K562 (cell line): ENCODE measurements around the gene ATXN10. TPM values are rescaled to one million over a fixed set of nuclear protein-coding genes. Genes with fewer than 3 reads are reported as not detected.

Experiments used
- ASH1L ChIP-seq: fragments of 450-650 bp; IDR thresholded peaks from 2 replicates; pipeline ENCODE4 v1.6.1; 2018; ENCODE audit warnings: borderline replicate concordance, mild to moderate bottlenecking, low read depth; ENCODE audit not compliant: partially characterized antibody
- CHD4 ChIP-seq: fragments of 200-600 bp; sonication (generic); IDR thresholded peaks from 3 replicates; pipeline ENCODE4 v1.6.1; 2012; ENCODE audit warnings: low read depth, mild to moderate bottlenecking, mixed read lengths, low read length, inconsistent platforms; ENCODE audit not compliant: insufficient read depth, insufficient replicate concordance, poor library complexity, severe bottlenecking
- HNRNPH1 ChIP-seq: fragments of 200-400 bp; formaldehyde crosslinking; optimal IDR thresholded peaks from 2 replicates; pipeline ENCODE3; 2017; ENCODE audit warnings: low read depth, mild to moderate bottlenecking, low read length, moderate library complexity
- KAT7 ChIP-seq: sonication (generic); formaldehyde crosslinking; IDR thresholded peaks from 2 replicates; pipeline ENCODE4 v1.8.0; 2022; ENCODE audit warnings: missing genetic modification reagents, mild to moderate bottlenecking, borderline replicate concordance
- RBM22 ChIP-seq: fragments of 200-400 bp; formaldehyde crosslinking; IDR thresholded peaks from 2 replicates; pipeline ENCODE4 v1.6.1; 2018; ENCODE audit warnings: low read length, low read depth; ENCODE audit not compliant: poor library complexity, severe bottlenecking
- RFX1 ChIP-seq: fragments of 450-650 bp; IDR thresholded peaks from 2 replicates; pipeline ENCODE4 v1.6.1; 2016; ENCODE audit warnings: mild to moderate bottlenecking, moderate library complexity
- XRCC3 ChIP-seq: fragments of 450-650 bp; IDR thresholded peaks from 2 replicates; pipeline ENCODE4 v1.6.1; 2017; ENCODE audit warnings: mild to moderate bottlenecking, moderate library complexity
- ZNF184 ChIP-seq: sonication (generic); formaldehyde crosslinking; IDR thresholded peaks from 2 replicates; pipeline ENCODE4 v1.5.0; 2020; ENCODE audit warnings: missing genetic modification reagents
- ZNF668 ChIP-seq: fragments of 250-450 bp; sonication (Bioruptor Pico); IDR thresholded peaks from 2 replicates; pipeline ENCODE4 v1.8.0; 2022; ENCODE audit warnings: mild to moderate bottlenecking, inconsistent platforms
- polyA plus RNA-seq, 8 experiments: library from polyadenylated mRNA; depleted of rRNA in 4 of 8; stranded (reverse) in 5 of 8; unstranded in 3 of 8; fragments of >200 nt; fragmentation: Nextera tagmentation in 2 of 8; fragmentation: Illumina TruSeq in 1 of 8; extraction: Ambion mirVana in 2 of 8; extraction: Trizol in 1 of 8; gene quantifications; 2 replicates each; pipeline versions ENCODE4 v1.2.1 to v1.2.3, GENCODE V29; 2011 to 2014; ENCODE audit warnings: inconsistent platforms in 1 of 8, missing spikeins in 1 of 8
- total RNA-seq, 7 experiments: library from RNA; depleted of rRNA in 6 of 7; stranded (reverse); fragments of >200 nt in 6 of 7; fragmentation: Illumina TruSeq in 2 of 7; extraction: Trizol in 2 of 7; gene quantifications; 2 replicates each; pipeline versions ENCODE4 v1.2.1 to v1.2.3, GENCODE V29; 2011 to 2021; ENCODE audit warnings: low replicate concordance in 1 of 7
- TF ChIP-seq, protein P1 (sequence below): fragments of 450-650 bp; formaldehyde crosslinking; IDR thresholded peaks from 2 replicates; pipeline ENCODE4 v1.4.0; 2020; ENCODE audit warnings: mild to moderate bottlenecking, moderate library complexity

The ATXN10 gene
- total and polyA plus RNA-seq, 9 of the 15 experiments (the other 6 are each of a cell fraction or from before 2014, with no cell fraction given) = 11.5 to 190 (median 33.6) TPM

DNA sequence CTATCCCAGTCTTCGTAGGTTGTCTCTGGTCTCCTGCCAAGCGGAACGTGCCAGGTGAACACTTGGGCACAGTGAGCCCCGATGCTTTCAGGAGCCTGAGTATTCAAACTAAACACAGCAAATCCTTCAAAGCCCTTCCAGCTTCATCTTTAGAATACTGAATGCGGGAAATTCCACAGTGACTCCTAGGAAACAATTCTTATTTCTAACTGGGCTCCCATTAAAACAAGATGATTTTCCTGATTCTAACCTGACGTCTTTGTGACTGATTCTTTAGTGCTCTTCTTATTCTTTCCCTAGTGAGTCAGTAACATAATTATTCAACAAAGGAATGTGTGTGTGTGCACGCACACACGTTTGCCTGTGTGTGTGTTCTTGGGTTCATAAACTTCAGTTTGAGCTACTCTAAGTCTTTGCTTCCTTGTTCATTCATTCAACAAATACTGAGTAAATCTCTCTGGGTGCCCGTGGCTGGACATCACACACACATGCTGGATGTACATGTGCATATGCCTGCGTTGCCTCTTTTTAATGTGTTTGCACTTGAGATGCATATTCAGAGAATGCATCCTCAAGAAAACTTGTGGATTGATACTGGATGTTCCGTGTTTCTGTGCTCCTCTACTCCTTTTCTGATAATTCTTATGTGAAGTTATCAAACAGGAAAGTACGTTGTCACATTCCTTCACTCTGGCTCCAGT is 170.8 kb downstream of the ATXN10 start (continued):
- TF ChIP-seq CHD4 = no peak
- no peak for TF ChIP-seq ZNF184 (CRISPR knock-in tag)
- no peak for TF ChIP-seq KAT7 (CRISPR knock-in tag)
- no peak for TF ChIP-seq XRCC3
- TF ChIP-seq, protein P1, sequence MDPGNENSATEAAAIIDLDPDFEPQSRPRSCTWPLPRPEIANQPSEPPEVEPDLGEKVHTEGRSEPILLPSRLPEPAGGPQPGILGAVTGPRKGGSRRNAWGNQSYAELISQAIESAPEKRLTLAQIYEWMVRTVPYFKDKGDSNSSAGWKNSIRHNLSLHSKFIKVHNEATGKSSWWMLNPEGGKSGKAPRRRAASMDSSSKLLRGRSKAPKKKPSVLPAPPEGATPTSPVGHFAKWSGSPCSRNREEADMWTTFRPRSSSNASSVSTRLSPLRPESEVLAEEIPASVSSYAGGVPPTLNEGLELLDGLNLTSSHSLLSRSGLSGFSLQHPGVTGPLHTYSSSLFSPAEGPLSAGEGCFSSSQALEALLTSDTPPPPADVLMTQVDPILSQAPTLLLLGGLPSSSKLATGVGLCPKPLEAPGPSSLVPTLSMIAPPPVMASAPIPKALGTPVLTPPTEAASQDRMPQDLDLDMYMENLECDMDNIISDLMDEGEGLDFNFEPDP (CRISPR knock-in tag) = no peak
- TF ChIP-seq ASH1L = no peak
- no peak for TF ChIP-seq RFX1
- no peak for TF ChIP-seq ZNF668 (CRISPR knock-in tag)
- TF ChIP-seq HNRNPH1 = no peak
- TF ChIP-seq RBM22 = no peak
- TF ChIP-seq, all 486 proteins: peak for 0
